Activated naive CD8-positive, alpha-beta T cell (primary cell): ENCODE measurements around the gene PROM1.

Source experiments
- H3K27ac Mint-ChIP-seq: one replicate; pipeline ENCODE4 v1.8.0; 2021; ENCODE audit warnings: mixed read lengths
- H3K27me3 Mint-ChIP-seq: one replicate; pipeline ENCODE4 v1.8.0; 2021; ENCODE audit warnings: mixed read lengths
- H3K36me3 Mint-ChIP-seq: one replicate; pipeline ENCODE4 v1.8.0; 2021; ENCODE audit warnings: mixed read lengths
- H3K4me1 Mint-ChIP-seq: one replicate; pipeline ENCODE4 v1.8.0; 2021; ENCODE audit warnings: low read depth, mixed read lengths
- H3K4me3 Mint-ChIP-seq: one replicate; pipeline ENCODE4 v1.8.0; 2021; ENCODE audit warnings: mild to moderate bottlenecking, mixed read lengths
- H3K9me3 Mint-ChIP-seq: one replicate; pipeline ENCODE4 v1.8.0; 2021; ENCODE audit warnings: low read depth, mixed read lengths

The PROM1 gene

DNA sequence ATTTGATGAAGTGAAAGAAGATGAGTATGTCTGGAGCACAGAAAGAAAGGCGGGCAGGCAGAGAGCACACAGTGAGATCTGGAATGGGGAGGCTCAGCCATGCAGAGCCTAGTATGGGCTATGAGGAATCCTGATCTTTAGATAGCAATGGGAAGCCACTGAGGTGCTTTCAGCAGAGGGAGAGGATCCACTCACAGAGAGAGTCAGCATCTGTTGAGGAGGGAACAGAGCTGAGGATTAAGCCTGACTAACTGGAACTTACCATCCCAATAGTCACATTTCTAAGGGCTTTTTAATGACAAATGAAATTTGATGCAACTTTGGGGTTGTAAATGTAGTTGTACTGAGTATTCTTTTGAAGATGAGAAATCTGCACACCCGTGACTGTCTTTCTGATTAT is 100.2 kb downstream of the PROM1 start:
- peaks cover 3% of the 10 kb centered on the region for H3K27me3 Mint-ChIP-seq
- H3K4me1 Mint-ChIP-seq: no peaks in the 10 kb centered on the region
- no peak overlapping the region for H3K4me3 Mint-ChIP-seq
- no peak overlapping the region for H3K27ac Mint-ChIP-seq
- no peaks in the 10 kb centered on the region for H3K36me3 Mint-ChIP-seq
- no peaks in the 10 kb centered on the region for H3K9me3 Mint-ChIP-seq

DNA sequence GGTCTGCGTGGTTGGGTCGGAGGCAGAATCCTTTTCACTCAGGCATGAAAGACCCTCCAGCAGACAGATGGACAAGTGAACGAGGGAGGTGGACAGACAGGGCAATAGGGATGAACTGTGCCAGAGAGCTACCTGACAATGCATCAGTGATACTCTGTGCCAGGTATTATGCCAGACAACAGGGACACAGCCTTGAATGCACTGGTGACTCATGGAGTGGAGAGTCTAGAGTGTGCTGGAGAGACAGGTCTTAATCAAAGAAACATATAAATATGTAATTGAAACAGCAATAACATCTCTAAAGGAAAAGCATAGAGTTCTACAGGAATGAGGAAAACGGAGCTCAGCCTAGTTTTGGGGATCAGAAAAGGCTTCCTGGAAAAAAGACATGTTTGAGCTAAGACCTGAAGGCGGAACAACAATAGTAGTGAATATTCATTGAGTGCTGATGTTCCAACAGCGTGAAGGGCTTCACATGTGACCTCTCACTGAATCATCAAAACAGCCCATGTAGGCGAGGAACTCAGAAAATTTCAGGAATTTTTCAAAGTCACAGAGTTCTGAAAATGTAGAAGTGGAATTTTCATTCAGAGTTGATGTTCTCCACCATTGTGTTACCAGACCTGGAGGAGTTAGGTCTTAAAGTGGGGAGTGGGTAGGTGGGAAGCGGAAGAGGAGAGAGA is 100.8 kb downstream of the PROM1 start:
- Mint-ChIP-seq H3K9me3 (no peaks in the 10 kb centered on the region), H3K4me3 (no peak overlapping the region), H3K36me3 (no peaks in the 10 kb centered on the region), H3K27ac (no peak overlapping the region), H3K4me1 (no peaks in the 10 kb centered on the region), H3K27me3 (peaks cover 3% of the 10 kb centered on the region)

DNA sequence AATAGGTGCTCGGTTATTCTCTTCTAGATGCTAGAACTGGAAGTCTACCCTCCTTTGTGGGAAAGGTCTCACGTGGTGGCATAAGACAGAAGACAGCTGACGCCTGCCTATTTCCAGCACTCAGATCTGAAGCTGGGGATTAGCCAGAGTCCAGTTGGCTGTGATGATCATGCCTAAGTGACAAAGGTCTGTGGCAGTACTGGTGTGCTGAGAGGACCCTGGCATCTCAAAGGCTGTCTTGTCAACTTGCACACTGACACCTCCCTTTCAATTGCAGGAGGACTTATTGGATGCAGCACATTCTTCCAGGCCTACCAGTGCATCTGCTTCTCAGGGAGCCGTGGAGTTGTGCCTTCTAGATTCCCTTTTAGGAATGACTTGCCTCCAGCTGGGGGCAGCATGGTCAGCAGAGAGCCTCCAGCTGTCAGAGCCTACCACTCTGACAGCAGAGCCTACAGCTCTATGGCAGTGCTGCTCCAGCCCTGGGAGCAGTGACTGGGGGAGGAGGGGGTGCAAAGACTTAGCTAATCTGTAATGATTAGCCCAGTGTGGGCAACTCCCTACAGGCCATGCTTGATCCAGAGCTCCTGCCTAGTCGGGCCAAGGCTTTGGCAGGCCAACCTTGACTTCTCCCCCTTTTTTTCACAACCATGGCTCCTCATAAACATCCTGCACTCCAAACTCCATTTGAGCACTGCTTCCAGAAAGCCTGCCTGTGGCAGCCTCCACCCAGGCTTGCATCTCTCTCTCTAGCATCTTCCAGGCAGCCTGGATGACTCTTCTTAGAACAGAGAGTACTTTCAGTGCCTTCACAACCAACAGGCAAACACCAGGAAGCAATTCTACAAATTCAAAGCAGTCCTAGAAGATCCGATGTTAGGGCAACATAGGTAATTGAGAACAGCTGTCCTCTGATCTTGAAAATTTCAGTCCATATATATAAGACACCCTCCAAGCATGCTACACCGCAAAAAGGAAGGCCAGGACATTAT is 107.1 kb downstream of the PROM1 start:
- peaks cover 4% of the 10 kb centered on the region for H3K27me3 Mint-ChIP-seq
- H3K27ac Mint-ChIP-seq: no peak overlapping the region
- H3K9me3 Mint-ChIP-seq: no peaks in the 10 kb centered on the region
- H3K36me3 Mint-ChIP-seq: no peaks in the 10 kb centered on the region
- H3K4me1 Mint-ChIP-seq: no peaks in the 10 kb centered on the region
- no peak overlapping the region for H3K4me3 Mint-ChIP-seq

DNA sequence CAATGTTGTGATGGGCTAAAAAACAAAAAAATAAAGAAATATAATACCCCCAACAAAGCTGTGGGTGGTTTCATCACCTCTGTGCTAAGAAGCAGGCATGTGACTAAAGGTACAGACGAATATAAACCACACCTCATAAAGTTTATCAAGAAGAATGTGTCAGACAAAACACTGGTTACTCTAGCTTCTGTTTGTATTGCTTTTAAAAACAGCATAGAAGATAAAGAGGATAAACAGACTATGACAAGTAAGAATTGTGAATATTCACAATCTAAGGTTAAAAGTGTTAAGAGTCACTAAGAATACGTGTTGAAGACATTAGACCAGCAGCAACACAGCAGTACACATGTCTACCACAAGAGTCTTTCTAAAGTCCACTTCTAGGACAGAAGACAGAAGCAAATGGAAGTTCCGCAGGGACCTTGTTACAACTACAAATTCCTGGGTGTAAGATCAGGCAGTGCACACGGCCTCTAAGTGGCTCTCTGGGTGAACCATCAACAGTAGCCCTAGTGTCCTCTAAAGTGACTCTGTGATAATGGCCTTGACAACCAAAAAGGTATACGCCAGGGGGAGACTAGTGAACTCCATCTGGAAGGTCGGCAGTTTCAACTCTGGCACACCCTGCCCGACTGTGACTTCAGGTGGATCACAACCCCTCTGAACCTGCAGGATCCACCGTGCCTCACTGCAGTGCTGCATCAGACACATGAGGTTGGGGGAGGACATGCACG is 112.6 kb downstream of the PROM1 start:
- no peaks in the 10 kb centered on the region for H3K27me3 Mint-ChIP-seq
- no peaks in the 10 kb centered on the region for H3K4me1 Mint-ChIP-seq
- H3K27ac Mint-ChIP-seq: no peak overlapping the region
- H3K9me3 Mint-ChIP-seq: no peaks in the 10 kb centered on the region
- H3K36me3 Mint-ChIP-seq: no peaks in the 10 kb centered on the region
- no peak overlapping the region for H3K4me3 Mint-ChIP-seq

DNA sequence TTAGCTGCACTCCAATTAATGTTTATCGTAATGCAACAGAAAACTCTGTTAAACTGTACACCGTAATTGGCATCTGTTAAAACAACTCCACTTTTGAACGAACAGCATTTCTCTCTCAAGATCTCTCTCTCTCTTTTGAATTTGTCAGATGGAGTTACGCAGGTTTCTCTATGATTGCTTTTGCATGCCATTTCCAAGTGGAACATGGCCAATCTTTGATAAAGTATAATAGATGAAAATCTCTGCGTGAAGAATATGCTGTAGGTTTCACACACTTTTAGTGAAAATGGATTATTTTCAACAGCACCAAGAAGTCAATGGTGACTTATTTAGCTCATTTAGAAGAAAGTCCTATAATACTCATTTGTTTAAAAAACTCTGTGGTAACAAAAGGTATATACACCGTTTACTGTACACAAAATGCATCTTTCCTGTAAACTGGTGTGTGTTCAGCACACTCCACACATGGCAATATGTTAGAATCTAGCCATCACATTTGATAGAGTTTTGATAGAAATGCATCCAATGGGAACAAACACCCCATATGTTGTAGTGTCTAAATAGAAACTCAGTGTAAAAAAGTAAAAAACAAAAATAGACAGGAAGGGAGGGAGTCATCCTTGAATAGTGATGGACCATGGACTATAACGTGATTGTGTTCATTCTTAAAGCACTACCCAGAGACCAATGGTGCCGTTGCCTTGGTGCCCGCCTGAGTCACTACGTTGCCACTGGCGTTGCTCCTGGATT is 115.1 kb downstream of the PROM1 start:
- Mint-ChIP-seq H3K27me3 (no peaks in the 10 kb centered on the region), H3K27ac (no peak overlapping the region), H3K4me1 (peaks cover 5% of the 10 kb centered on the region), H3K4me3 (no peak overlapping the region), H3K9me3 (no peaks in the 10 kb centered on the region), H3K36me3 (no peaks in the 10 kb centered on the region)

DNA sequence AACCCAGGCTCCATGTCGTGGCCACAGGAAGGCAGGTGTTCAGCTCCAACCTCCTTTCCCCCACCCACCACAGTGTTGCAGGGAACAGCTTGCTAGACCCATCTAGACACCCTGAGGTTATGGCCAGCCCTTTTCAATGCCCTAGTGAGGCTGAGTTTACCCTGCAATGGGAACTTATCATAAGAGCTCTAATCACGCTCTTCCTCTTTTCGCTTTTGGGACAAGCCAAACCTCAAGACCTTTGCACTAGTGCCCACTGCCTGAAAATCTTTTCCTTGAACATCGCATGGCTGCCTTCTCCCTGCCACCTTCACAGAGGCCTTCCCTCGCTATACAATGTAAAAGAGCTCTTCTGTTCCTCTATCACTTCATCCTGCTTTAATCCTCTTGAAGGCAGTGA is 118.5 kb downstream of the PROM1 start:
- H3K9me3 Mint-ChIP-seq: no peaks in the 10 kb centered on the region

DNA sequence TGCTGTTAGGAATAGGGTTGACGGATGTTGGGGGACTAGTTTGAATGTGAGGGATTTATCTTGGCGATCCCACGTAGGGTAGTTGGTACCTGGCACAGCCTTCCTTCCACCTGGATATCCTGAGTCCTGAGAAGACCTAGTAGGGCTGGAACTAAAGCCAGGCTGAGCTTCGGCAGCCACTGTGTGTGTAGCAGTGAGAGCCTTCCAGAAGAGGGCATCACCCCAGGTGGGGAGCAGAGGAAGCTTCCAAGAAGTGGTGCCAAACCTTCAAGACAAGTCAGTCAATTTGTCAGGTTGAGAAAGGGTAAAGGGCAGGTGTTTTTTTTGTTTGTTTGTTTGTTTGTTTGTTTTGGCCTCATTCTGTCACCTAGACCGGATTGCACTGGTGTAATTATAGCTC is 119.7 kb downstream of the PROM1 start:
- Mint-ChIP-seq H3K36me3 (no peaks in the 10 kb centered on the region), H3K4me1 (peaks cover 30% of the 10 kb centered on the region), H3K4me3 (no peak overlapping the region), H3K27me3 (no peaks in the 10 kb centered on the region), H3K27ac (peak overlapping the region; percentile 55), H3K9me3 (no peaks in the 10 kb centered on the region)

More for the DNA sequence above, 118.5 kb downstream of the PROM1 start:
- Mint-ChIP-seq H3K27ac (no peak overlapping the region), H3K36me3 (no peaks in the 10 kb centered on the region), H3K4me1 (peaks cover 30% of the 10 kb centered on the region), H3K27me3 (no peaks in the 10 kb centered on the region), H3K4me3 (no peak overlapping the region)

DNA sequence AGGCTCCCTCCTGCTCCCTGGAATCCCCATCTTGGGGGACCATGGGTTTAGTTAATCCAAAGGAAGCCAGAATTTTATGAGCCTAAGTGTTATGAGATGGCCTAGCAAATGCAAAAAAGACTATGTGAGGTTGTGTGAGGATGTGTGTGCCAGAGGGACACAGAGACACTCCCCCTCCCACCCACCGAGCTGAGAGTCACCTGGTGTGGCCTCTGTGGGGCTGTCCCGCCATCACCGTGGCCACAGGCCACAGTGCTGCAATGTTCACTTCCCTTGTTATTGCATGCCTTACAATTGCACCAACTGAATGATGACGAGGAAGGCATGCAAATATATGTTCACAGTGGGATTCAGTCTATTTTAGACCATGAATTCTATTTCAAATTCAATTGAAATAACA is 120.2 kb downstream of the PROM1 start:
- Mint-ChIP-seq H3K27ac (peak overlapping the region; percentile 85), H3K4me3 (peak overlapping the region; percentile 78), H3K4me1 (peaks cover 30% of the 10 kb centered on the region)

DNA sequence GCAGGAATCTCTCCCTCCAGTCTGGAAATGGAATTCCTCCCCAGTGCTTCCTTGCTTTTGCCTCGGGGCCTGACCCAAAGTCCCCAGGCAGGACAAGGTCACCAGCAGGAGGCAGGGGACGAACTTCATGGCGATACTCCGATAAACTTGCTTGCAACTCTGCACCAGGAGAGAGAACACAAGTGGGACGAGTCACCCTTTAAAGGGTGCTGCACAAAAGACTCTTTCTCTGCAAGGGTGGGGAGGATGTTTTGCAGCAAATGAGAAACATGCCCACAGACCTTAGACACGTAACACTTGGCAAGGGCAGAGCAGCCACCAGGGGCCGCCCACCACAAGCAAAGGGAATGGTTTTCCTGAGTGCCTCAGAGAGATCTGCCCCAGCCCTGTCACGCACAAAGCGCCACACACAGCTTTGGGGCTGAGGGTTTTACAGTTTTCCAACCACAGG is 120.8 kb downstream of the PROM1 start, which contains the start of gene FGFBP2:
FGFBP2 (minus strand) TSS at position 175 of the 451 bp plus-strand sequence; CDS start at position 129, 46 bp downstream.
- Mint-ChIP-seq H3K27ac (peak within 1 kb of the TSS; percentile 85), H3K9me3 (no peaks in the 10 kb centered on the region), H3K36me3 (no peaks in the 10 kb centered on the region), H3K27me3 (no peaks in the 10 kb centered on the region), H3K4me3 (peak within 1 kb of the TSS; percentile 78), H3K4me1 (peaks cover 30% of the 10 kb centered on the region)

More for the DNA sequence above, 120.2 kb downstream of the PROM1 start:
- H3K9me3 Mint-ChIP-seq: no peaks in the 10 kb centered on the region
- no peaks in the 10 kb centered on the region for H3K36me3 Mint-ChIP-seq
- no peaks in the 10 kb centered on the region for H3K27me3 Mint-ChIP-seq

DNA sequence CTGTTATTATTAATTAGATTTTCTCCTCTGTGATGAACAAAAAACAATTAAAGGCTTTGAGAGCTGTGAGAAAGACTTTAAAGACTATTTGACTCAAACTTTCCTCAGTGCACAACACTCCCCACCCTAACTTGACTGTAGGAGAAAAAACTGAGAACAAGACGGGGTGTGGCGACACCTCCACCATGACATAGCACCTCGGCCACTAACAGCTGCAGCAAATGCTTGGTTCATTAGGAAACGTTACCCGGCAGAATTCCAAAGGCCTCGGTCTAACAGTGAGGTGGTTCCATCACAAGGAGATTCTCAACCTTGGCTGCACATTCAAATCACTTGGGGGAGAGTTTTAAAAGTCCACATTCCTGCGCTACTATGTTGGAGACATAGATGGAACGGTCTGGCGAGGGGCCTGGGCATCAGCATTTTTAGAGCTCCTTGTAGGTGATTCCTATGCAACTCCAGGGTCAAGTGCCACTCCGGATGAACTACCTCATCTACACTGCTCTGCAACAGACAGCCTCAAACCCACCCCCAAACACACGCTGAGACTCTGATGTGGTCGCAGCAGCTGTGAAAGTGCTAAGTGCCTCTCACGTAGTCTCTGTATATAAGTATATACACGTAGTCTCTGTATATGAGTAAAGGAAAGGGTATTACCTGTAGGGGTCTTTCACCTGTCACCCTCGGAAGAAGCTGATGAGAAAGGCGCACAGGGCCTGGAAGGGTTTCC is 121.9 kb downstream of the PROM1 start:
- Mint-ChIP-seq H3K4me1 (peaks cover 30% of the 10 kb centered on the region), H3K27me3 (no peaks in the 10 kb centered on the region), H3K4me3 (peak overlapping the region; percentile 62), H3K36me3 (no peaks in the 10 kb centered on the region), H3K27ac (peak overlapping the region; percentile 78), H3K9me3 (no peaks in the 10 kb centered on the region)

DNA sequence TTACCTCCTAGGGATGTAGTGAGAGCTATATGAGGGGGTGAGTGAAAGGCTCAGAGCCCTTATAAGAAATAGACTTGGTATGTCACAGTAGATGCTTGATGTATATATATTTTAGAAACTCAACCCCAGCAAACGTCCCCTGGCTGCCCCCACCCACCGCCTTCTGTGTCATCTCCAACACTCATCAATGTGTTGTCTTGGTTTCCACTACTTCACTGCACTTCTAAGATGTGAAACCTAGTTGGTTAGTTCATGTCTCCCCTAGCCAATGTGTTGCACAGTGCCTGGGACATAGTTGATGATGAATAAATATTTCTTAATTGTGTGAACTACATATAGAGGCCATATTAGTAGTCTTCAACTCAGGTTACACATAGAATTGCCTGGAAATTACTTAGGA is 125.3 kb downstream of the PROM1 start:
- Mint-ChIP-seq H3K4me3 (no peak overlapping the region), H3K36me3 (no peaks in the 10 kb centered on the region), H3K27me3 (no peaks in the 10 kb centered on the region), H3K27ac (peak overlapping the region; percentile 8), H3K9me3 (no peaks in the 10 kb centered on the region), H3K4me1 (peaks cover 24% of the 10 kb centered on the region)

DNA sequence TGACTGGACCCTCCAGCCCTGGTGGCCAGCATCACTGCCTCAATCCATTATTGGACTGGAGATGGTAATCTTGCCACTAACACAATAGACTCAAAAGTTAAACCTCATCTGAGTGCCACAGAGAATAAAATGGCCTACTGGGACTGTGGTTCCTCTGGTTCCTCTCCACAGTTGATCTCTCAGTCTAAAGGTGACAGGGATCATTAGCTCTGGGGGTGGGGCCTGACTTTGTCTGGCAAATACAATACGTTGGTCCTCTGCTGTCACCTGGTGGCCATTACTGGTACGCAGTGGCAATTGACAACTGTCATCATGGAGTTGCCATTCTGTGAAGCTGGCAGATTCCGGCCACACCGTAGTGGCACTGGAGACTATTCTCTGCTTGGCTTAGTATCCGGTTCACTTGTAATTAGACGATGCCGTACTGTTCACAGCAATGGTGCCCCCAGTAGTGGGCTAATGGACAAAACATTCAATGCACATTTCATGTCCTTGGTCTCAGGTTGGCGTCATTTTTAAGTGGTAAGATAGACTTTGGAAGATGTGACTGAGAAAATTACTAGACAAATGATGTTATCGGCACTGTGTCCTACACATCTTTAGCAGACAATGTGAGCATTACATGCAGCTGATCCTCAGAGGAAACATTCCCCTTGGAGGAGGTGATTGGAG is 127.5 kb downstream of the PROM1 start:
- no peak overlapping the region for H3K27ac Mint-ChIP-seq

DNA sequence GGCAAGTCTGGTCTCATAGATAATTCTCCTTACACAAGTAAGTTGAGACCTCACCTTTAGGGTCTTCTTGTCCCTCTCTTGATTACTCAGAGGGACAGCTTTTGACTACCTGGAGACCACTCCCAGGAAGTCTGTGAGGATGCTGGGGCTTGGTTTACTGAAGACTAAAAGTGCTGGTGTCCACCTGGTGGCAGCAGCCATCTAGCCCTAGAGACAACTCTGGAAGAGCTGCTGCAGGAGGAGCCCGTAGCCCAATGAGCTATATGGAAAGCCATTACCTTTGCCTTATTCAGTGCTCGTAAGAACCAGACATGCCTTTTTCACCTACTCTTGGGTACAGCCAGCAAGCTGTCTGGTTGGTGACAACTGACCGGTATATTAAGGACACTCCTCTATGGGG is 128.2 kb downstream of the PROM1 start:
- Mint-ChIP-seq H3K9me3 (no peaks in the 10 kb centered on the region), H3K4me3 (no peak overlapping the region), H3K27ac (no peak overlapping the region), H3K4me1 (no peaks in the 10 kb centered on the region), H3K36me3 (no peaks in the 10 kb centered on the region), H3K27me3 (no peaks in the 10 kb centered on the region)

More for the DNA sequence above, 127.5 kb downstream of the PROM1 start:
- H3K27me3 Mint-ChIP-seq: no peaks in the 10 kb centered on the region
- H3K36me3 Mint-ChIP-seq: no peaks in the 10 kb centered on the region
- peaks cover 2% of the 10 kb centered on the region for H3K4me1 Mint-ChIP-seq
- no peak overlapping the region for H3K4me3 Mint-ChIP-seq
- no peaks in the 10 kb centered on the region for H3K9me3 Mint-ChIP-seq
